ENCODE results near the gene TMEM186.

The TMEM186 gene

DNA sequence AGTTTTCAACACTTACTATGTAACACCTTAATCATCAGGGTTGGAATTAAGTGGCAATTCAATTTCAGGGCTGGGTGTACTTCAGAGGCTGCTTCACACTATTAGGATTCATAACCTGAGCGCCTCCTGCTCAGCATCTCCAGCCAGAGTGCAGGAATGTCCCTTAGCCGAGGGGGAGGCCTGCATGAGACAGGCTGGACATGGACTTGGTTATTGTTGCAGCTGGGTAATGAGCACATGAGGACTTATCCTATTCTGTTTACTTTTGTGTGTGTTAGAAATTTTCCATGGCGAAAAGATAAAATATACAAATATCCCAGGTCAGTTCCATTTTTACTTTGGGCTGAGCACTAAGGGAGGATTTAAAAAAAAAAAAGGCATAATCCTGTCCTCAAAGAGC is 10.6 kb upstream of the TMEM186 start:
- peaks cover 54% of the 10 kb centered on the region for H3K36me3 ChIP-seq (ENCODE audit: low read length)
- peaks cover 4% of the 10 kb centered on the region; the same call in 1 of the 2 replicates for H4K20me1 ChIP-seq (ENCODE audit: low read depth, low read length)
- H3K27ac ChIP-seq (ENCODE audit: low read depth, low read length): no peak overlapping the region
- H3K9ac ChIP-seq (ENCODE audit: low read length): no peak overlapping the region
- H3K27me3 ChIP-seq (ENCODE audit: low read length): no peaks in the 10 kb centered on the region
- no peak overlapping the region for H3K4me3 ChIP-seq (ENCODE audit: insufficient read depth, low read length, poor library complexity, severe bottlenecking)
- TF ChIP-seq EZH2phosphoT487 (conservative IDR thresholded peaks at IDR 0.05; ENCODE audit: low read length): no peak
- no peak for TF ChIP-seq CTCF (IDR thresholded peaks at IDR 0.05; ENCODE audit: insufficient read depth, low read length, poor library complexity, severe bottlenecking)
- H3K79me2 ChIP-seq (ENCODE audit: insufficient read depth, low read length): peaks cover 31% of the 10 kb centered on the region
- H3F3A ChIP-seq (ENCODE audit: insufficient read depth): no peaks in the 10 kb centered on the region
- no peaks in the 10 kb centered on the region for H3K9me3 ChIP-seq (ENCODE audit: insufficient read depth, low read length)
- no peaks in the 10 kb centered on the region for H3K9me2 ChIP-seq (replicated peaks; ENCODE audit: insufficient read depth, low read length)
- no peak overlapping the region for H3K4me2 ChIP-seq (ENCODE audit: low read depth, low read length, poor library complexity, severe bottlenecking)
- H2AFZ ChIP-seq (ENCODE audit: low read depth, low read length, severe bottlenecking): no peak overlapping the region

DNA sequence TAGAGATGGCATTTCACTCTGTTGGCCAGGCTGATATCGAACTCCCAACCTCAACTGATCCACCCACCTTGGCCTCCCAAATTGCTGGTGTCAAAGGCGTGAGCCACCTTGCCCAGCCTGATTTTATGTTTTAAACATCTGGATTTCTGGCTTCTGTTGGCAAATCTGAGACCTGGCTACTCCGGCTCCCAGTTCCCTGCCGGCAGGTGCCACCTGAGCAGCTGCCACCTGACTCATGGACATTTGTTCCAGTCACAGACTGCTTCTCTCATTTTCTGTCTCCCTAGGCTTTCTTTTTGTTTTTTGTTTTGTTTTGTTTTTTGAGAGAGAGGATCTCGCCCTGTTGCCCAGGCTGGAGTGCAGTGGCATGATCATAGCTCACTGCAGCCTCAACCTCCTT is 9.8 kb upstream of the TMEM186 start:
- H2AFZ ChIP-seq (ENCODE audit: low read depth, low read length, severe bottlenecking): no peak overlapping the region
- H4K20me1 ChIP-seq (ENCODE audit: low read depth, low read length): peaks cover 5% of the 10 kb centered on the region; the same call in 1 of the 2 replicates
- peaks cover 50% of the 10 kb centered on the region for H3K36me3 ChIP-seq (ENCODE audit: low read length)

GRCh38 chr16:8806272-8806983 is 9.0 kb upstream of the TMEM186 start:
- H3K9ac ChIP-seq (ENCODE audit: low read length): no peak overlapping the region
- H2AFZ ChIP-seq (ENCODE audit: low read depth, low read length, severe bottlenecking): no peak overlapping the region
- no peak for TF ChIP-seq CTCF (IDR thresholded peaks at IDR 0.05; ENCODE audit: insufficient read depth, low read length, poor library complexity, severe bottlenecking)
- TF ChIP-seq EZH2phosphoT487 (conservative IDR thresholded peaks at IDR 0.05; ENCODE audit: low read length): no peak
- no peaks in the 10 kb centered on the region for H3K9me2 ChIP-seq (replicated peaks; ENCODE audit: insufficient read depth, low read length)
- H3K9me3 ChIP-seq (ENCODE audit: insufficient read depth, low read length): no peaks in the 10 kb centered on the region
- peaks cover 5% of the 10 kb centered on the region; the same call in 1 of the 2 replicates for H4K20me1 ChIP-seq (ENCODE audit: low read depth, low read length)
- no peaks in the 10 kb centered on the region for H3F3A ChIP-seq (ENCODE audit: insufficient read depth)
- H3K4me2 ChIP-seq (ENCODE audit: low read depth, low read length, poor library complexity, severe bottlenecking): no peak overlapping the region
- no peak overlapping the region for H3K4me3 ChIP-seq (ENCODE audit: insufficient read depth, low read length, poor library complexity, severe bottlenecking)
- no peaks in the 10 kb centered on the region for H3K27me3 ChIP-seq (ENCODE audit: low read length)
- H3K79me2 ChIP-seq (ENCODE audit: insufficient read depth, low read length): peaks cover 46% of the 10 kb centered on the region
- peaks cover 50% of the 10 kb centered on the region for H3K36me3 ChIP-seq (ENCODE audit: low read length)
- no peak overlapping the region for H3K27ac ChIP-seq (ENCODE audit: low read depth, low read length)

More for the DNA sequence above, 9.8 kb upstream of the TMEM186 start:
- H3K79me2 ChIP-seq (ENCODE audit: insufficient read depth, low read length): peaks cover 38% of the 10 kb centered on the region
- no peak for TF ChIP-seq CTCF (IDR thresholded peaks at IDR 0.05; ENCODE audit: insufficient read depth, low read length, poor library complexity, severe bottlenecking)
- no peak for TF ChIP-seq EZH2phosphoT487 (conservative IDR thresholded peaks at IDR 0.05; ENCODE audit: low read length)
- H3F3A ChIP-seq (ENCODE audit: insufficient read depth): no peaks in the 10 kb centered on the region
- no peak overlapping the region for H3K4me2 ChIP-seq (ENCODE audit: low read depth, low read length, poor library complexity, severe bottlenecking)
- no peaks in the 10 kb centered on the region for H3K9me3 ChIP-seq (ENCODE audit: insufficient read depth, low read length)
- H3K9me2 ChIP-seq (replicated peaks; ENCODE audit: insufficient read depth, low read length): no peaks in the 10 kb centered on the region
- H3K27me3 ChIP-seq (ENCODE audit: low read length): no peaks in the 10 kb centered on the region
- no peak overlapping the region for H3K9ac ChIP-seq (ENCODE audit: low read length)
- no peak overlapping the region for H3K27ac ChIP-seq (ENCODE audit: low read depth, low read length)
- H3K4me3 ChIP-seq (ENCODE audit: insufficient read depth, low read length, poor library complexity, severe bottlenecking): no peak overlapping the region
